CD4-positive, alpha-beta T cell treated with Interleukin-2 at 100 ng/mL for 4 hours (primary cell): ENCODE data around the gene SNX27.

Experiments used
- DNase-seq: peaks from one replicate; pipeline ENCODE4 v3.0.0-alpha.2; 2020; ENCODE audit warnings: low spot score

SNX27 gene

DNA sequence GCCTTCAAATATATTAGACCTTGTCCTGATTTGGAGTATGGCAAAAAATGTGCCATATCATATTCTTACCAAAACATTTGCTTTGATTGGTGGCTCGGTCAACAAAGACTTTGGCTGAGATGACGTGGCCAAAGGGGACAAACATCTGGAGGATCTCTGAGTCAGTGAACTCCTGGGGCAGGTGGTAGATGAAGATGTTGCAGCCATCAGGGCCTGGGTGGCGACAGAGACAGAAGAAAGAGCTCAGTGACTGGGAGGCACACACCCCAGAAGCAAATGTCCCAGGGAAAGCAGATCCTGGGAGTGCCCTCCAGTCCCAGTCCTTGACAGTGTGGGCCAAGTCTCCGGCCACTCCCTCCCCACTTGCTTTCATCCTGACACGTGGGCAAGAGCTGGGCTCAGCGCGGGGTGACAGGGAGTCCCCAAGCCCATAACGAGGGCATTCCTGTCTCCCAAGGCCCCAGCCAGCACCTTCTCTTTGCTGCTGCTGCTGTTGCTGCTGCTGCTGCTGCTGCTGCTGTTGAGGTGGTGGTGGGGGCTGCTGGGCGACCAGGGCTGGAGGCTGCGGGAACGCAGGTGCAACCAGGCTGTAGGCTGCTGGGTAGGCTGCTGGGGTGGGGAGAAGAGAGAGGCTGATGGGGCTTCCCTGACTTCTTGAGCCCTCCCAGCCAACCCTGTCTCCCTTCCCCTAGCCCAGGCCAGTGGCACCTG is 94.1 kb downstream of the SNX27 start:
- DNase-seq = no peak

DNA sequence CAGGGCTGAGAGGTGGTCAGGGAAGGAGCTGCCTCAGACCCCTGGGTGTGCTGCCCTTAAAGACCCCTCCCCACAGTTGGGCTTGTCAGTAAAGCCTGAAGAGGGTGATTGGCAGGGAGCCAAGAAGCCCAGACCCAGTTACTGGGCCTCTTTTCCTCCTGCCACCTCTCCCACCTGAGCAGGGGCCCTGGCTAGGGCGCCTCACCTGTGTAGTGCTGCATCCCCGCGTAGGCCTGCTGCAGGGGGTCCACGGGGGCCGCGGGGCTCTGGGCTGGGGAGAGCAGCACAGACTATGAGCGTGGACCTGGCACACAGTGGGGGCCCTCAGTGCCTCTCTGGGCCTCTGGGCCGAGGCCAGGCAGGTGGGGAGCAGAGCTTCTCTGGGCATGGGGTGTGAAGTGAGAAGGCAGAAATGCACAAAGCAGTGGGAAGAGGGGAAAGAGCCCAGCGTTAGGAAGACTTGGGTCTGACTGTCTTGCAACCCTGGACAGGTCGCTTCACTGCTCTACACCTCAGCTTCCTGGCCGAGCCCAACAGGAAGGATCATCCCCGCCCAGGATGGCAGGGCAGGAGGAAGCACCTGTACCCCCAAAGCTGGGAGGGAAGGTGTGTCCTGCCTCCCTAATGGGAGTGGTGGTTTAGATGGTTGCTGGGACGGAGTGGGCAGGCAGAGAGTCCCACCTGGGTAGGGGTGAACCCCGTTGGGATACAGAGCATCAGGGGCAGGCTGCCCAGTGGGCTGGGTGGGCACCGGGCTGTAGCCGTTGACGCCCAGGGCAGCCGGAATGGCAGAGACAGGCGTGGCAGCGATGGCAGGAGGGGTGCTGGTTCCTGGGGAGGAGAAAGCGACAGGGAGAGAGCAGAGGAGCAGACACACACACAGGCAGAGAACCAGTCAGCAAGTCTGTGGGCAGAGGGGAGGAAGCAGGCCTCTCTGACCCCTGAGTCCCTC is 94.9 kb downstream of the SNX27 start:
- no peak for DNase-seq

DNA sequence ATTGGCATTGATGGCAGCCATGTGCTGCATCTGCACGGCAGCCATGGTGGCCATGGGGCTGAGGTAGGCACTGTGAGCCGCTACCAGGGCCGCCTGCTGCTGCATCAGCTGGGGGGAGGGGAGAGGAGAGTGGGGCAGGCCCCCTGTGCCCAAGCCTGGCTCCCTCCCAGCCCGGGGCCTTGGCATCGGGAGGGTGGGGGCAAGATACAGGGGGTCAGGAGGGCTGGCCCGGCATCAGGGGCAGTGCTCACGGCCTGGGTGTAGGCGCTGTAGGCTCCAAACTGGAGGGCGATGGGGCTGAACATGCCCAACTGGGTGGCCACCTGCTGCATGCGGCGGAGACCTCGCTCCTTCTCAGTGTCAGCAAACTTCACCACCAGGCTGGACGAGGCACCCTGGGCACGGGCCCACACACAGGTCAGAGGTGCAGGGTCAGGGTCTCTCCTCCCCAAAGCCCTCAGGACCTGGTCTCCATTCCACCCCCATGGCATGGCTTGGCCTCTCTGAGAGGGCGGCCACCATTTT is 95.8 kb downstream of the SNX27 start:
- DNase-seq = no peak

DNA sequence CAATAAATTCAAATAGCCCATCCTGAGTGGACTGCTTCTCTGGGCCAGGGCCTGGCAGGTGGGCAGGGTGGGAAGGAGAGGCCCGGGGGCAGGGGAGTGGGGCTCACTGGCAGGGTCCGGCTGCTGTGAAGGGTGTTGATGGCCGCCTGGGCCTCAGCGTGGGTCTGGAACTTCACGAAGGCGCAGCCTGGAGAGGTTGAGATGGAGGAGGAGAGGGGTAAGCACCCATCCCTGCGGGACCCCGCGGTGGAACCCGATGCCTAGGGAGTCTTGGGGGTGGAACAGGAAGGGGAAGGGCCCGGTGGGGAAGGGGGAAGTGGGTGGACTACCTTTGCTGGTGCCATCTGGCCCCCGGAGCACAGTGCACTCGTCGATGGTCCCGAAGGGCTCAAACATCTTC is 97.0 kb downstream of the SNX27 start:
- no peak for DNase-seq

DNA sequence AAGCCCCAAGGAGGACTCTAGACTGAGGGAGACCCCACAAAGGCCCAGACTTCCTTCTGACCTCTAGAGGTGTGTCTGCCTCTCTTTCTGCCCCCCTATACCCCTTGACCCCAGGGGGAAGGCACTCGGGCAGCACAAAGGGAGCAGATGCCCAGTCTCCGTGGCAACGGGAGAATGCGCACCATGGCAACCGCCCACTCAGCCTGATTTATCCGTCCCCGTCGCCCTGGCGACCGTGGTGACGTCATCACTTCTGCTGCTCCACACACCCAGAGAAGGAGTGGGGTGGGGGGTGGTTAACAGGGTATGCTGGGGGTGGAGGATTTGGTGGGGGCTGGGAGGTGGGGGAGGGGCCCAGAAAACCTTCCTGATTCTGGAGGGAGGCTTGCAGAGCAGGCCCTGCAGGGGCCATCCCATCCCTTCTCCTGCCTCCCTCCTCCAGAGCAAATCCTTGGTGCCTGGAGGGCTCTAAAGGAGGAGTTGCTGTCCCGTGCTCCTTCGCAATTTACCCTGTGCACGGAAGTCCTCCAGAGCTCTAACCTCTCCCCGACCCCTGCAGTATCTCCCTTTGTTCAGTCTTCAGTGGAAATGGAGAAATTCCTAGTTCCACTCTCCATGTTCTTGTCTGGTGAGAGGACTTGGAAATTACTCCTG is 98.5 kb downstream of the SNX27 start:
- DNase-seq = peak; percentile 11

DNA sequence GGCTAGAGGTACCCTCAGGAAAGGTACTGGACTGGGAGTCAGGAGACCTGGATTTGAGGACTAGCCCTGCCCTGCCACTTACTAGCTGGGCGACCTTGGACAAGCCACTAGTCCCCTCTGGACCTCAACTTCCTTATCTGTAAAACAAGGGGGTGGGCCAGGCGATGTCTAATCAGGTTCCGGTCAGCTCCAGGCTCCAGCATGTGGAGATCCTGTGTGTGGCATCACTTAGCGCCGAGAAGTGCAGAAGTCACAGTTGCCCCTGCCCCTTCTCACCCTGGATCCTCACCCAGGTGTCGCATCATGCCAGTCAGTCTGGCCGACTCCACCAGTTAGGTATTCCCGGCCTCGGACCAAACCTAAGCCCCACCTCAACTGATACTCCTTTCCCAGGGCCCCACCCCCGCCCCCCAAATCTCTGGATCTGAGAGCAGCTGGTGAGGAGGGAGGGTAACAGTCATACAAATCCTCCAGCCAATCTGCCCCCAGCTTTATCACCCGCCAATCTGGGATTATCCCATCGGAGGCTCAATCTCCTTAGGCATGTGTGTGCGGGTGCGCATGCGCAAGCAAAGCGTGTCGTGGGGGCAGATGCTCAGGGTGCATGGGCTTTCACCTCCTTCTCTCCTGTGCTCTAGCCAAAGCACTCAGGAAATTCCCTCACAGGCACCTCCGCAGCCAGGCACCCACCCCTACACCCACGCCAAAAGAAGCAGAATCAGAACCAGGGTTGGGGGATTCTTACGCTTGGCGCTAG is 99.4 kb downstream of the SNX27 start:
- no peak for DNase-seq

DNA sequence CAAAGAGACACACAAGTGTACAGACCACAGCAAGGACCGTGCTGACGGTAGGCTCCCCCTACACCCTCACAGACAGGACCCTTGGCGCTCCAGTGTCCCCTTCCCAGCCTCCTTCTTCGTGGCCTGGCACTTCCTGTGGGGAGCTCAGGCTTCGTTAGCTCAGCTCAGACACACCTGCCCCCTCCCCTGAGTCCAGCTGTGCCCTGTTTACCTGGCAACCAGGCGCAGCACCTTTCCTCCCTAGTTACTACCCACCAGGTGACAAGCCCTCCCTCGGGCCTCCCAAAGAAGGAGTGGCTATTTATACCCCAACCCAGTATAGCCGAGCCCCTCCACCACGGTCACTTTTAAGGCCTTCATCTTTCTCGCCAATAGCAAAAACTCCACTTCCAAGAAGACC is 100.1 kb downstream of the SNX27 start:
- no peak for DNase-seq

DNA sequence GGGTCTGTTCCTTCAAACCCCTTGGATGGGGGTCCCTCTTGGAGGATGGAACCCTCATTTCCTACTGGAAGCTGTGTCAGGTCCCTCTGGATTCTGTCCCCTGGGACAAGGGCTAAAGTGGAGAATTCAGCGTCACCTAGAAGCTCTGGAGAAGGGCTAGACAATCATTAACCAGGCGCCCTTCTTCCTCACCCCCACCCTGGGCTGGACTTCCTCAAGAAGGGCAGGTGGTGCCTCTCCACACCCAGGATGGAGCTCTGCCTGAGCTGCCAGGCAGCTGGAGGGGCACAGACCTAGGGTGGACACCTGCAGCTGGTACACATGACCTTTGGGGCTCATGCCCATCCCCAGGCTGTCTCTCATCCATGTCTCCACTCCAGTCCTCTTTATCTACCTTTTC is 101.2 kb downstream of the SNX27 start:
- DNase-seq = no peak

DNA sequence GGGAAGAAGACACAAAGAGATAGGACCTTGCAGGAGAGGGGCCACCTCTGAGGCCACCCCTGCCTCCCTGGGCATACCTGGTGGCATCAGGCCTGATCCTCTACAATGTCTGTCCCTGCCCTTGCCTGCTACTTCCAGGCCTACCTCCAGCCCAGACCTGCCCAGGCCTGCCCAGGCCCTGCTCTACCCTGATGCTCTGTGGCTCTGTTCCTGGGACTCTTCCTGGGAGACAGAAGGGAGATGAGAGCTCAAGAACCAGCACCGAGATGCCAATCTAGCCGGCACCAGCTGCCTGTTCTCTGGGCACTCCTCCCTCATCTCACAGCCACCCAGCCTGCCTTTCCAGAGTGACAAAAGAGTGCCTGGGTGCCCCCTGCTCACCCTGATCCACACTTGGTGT is 102.0 kb downstream of the SNX27 start:
- no peak for DNase-seq

DNA sequence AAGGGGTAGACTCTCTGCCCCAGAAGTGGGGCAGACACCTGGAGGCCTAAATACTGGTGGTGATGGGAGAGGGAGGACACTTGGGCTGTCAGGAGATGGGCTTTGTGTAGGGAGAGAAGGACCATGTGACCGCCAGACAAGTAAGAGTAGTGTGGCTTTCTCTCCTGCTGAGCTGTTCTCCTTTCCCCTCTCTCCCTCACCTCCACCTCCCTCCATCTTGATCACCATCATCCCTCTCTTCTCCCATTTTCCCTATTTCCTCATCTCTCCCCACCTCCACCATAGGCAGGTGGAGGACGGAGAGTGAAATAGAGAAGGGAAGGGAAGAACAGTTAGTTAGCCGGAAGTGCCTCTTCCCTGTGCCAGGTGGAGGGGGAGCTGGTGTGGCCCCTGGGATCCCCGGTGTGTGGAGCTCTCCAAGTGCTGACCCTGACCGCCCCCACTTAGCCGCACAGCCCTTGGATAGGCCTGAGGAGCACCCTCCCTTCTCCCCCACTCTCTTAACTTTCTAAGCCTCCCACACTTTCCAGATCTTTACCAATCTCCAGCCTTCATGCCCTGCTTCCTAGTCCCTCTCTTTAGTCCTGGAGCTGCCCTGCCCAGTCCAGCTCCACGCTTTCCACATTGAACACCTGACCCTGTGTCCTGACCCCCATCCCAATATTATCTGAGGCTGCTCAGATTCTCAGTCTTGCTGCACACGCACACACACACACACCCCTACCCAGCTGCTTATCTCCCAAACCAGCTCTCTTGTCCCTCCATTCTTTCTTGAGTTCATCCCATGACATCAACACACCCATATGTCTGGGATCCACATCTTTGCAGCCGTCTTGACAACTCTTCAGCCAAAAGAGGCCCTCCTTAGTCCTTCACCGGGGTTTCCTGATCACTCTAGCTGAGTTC is 103.2 kb downstream of the SNX27 start:
- no peak for DNase-seq

DNA sequence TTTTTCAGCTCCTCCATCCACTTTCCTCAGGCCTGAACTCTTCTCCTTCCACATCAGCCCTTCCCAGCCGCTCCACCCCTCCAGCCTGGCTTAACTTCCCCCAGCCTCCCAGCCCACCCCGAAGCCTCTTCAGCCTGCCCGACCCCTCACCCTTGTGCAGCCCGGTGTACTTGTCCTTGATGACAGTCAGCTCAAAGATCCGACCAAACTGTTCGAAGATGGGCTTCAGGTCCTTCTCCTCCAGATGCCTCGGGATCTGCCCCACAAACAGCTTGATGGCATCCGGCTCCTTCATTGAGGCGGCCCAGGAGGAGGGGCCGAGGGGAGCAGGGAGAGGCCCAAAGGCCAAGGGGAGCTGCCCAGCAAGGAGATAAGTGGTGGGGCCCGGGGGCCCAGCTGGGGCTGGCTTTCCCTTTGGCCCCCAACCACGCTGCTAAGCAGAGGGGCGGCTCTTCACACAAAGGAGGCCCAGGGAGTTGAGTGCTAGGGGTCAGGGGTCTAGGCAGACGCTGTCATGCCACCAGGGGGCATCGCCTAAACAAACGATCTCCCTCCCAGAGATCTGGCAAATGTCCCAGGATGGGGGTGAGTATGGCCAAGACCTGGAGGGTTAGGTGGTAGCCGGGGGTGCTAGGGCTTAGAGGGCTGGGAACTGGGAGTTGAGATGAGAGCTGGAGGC is 104.0 kb downstream of the SNX27 start:
- no peak for DNase-seq

DNA sequence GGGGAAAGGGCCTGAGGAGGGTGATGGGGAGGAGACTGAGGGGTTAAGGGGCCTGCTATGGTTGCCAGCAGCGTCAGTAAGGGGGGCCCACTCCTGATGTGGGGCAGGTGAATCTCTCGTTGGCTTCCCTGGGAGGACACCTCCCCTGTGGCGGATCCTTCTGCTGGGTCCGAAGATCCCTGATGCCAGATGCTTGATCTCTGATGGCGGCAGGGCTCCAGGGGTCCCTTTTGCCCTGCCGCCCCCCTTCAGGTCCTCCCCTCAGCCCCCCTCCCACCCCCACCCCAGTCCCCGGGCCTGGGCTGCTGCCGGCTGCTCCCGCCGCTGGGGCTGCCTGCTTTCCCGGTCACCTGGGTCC is 104.5 kb downstream of the SNX27 start:
- no peak for DNase-seq

DNA sequence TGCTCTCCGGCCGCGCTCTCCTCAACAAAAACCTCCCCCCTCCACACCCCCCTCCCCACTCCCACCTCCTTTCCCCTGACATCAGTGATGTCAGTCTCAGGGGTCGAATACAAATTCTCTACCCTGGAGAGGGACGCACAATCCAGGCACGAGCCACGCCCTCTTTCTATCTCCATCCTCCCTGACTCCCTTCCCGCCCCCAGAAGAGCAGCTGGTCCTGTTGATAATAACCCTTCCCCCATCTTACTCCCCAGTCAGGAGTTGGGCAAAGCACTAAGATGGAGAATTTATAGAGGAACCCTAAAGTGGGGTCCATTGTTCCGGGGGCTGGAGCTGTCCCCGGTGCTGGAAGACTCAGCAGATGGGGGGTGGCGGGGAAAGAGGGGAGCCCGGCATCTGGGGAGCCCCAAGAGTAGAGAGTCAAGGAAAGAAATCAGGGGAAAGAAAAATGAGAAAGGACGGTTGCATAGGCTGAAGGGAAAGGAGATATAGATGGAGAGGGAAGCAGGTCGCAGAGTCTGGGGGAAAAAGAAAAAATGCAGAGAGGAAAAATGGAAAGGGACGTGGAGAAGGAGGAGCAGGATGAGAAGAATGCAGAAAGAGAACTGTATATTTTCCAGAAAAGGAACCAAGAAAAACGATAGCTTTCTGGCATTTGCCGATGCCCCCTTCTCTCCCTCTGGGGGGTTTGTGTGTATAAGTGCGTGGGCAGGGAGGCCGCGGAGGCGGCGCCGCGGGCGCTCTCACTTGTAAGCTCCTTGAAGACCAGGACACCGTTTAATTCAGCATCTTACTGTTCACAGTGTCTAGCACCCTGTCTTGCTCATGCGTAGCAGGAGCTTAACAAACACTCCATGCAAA is 105.2 kb downstream of the SNX27 start, which contains the start of gene CELF3:
Gene CELF3 (minus strand): TSS at position 33 of the 861 bp plus-strand sequence. CDS start 783 bp downstream, outside the sequence.
- DNase-seq = no peak

DNA sequence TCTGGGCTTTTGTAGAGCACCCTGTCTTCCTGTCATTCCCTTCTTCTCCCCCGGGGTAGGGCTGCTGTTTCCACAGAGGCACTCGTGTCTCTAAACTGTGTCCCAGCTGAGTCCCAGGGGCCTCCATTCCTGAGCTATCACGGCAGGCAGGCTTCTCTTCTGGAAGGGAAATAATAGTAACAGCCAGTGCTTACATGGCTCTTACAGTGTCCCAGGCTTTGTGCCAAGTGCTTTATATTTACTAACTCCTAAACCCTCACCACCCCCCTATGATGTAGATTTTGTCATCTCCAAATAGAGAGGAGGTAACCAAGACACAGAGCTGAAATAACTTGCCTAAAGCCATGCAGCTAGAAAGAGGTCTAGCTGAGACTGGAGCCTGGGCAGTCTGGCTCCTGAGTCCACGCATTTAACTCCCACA is 106.2 kb downstream of the SNX27 start:
- DNase-seq = no peak

DNA sequence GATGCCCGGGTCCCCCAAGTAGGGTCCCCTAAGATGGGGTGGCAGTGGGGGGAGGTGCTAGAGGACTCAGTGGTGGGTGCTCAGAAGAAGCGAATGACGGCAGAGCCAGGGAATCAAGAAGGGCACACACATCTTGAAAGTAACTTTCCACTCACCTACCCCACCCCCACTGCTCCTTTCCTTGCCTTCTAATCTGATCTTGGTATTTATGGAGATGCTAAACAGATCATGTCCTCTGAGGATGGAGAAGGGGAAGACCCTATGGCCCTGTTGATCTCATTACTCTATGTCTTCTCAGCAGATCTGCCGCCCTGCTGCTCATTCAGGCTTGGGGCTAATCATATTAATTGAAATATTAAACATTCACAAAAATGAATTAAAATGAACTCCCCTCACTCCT is 106.8 kb downstream of the SNX27 start:
- no peak for DNase-seq

DNA sequence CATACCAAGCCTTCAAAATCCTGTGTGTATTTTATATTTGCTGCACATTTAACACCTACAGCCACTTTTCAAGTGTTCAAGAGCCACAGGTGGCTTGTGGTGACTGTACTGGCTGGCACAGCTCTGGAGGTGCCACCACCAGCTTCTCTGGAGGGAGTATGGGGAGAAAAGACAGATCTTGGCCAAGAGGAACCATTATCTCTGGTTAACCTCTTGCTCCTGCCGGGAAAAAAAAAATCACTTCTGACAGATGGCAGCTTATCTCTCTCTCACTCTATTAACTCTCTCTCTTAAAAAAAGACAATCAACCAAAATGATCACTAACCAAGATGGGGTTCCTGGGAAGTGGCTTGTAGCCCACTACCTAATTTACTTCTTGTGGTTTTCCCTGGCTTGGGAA is 108.3 kb downstream of the SNX27 start:
- no peak for DNase-seq

DNA sequence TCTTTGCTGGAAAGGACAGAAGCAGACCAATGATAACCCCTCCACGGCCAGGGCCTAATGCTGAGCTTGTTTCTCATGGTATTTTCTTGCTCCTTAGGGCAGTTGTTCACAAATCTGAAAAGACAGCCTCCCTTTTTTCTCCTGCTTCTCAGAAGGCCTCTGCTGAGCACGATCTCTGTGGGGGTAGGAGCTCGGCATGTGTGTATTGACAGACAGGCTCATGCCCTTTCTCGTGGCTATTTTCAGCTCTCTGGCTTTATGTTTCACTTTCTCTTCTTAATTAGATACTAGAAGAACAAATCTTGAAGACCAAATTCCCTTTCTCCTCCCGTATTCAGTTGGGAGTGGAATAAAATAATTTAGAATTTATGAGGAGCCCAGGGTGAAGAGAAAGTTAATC is 108.7 kb downstream of the SNX27 start:
- DNase-seq = peak; percentile 10

DNA sequence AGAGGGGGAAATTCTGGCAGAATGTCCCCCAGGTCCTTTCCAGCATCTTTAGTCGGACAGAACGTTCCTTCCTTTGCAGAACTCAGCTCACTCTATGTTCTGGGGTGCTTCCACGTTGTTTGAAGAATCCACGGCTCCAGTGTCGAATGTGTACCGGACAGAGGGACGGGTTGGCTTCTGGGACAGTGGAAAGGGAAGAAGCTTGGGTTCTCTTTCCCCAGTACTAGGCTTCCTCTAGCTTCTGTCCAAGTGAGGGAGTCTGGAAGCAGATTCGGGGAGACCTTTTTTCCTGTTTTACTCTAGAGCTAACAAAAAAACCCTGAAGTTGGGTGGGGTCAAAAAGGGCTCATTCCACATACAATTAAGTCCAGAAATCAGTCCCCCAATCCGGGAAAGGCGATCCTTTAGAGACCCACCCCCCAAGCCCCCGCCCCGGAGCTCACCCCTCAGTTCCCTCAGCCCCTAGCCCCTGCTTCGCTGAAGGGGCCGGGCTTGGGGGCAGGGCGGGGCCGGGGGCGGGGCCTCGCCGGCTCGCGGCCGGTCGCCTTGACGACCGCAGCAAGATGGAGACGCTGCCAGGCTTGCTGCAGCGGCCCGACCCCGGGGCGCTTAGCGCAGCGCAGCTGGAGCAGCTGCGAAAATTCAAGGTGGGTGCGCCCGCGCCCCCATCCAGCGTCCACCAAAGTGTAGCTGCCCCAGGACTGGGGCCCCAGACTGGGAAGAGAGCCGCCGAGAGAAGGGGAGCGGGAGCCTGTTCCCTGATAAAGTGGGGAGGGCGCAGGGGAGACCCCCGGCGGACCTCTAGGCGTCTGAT is 109.3 kb downstream of the SNX27 start, which contains the start of gene RIIAD1:
Gene RIIAD1 (plus strand): TSS at position 549 of the 814 bp plus-strand sequence. CDS start 15 bp downstream, at position 564.
- peak; percentile 43 for DNase-seq
